SU-DHL-6 (cell line): ENCODE measurements around the gene RIN1.

ENCODE experiments used
- H2AFZ ChIP-seq: fragments of 200-600 bp; sonication (generic); 2 replicates; pipeline ENCODE4 v1.6.1; 2014; ENCODE audit warnings: low read depth, mild to moderate bottlenecking, moderate library complexity, mixed read lengths, antibody characterized with exemption, low read length; ENCODE audit not compliant: severe bottlenecking
- H3F3A ChIP-seq: fragments of 200-600 bp; shearing (Covaris generic); 2 replicates; pipeline ENCODE4 v1.6.0; 2016; ENCODE audit warnings: antibody characterized with exemption, mild to moderate bottlenecking; ENCODE audit not compliant: insufficient read depth
- H3K27ac ChIP-seq: fragments of 200-600 bp; sonication (generic); 2 replicates; pipeline ENCODE4 v1.5.1; 2016; ENCODE audit warnings: low read depth, mild to moderate bottlenecking, low read length, moderate library complexity, mixed read lengths
- H3K27me3 ChIP-seq: fragments of 200-600 bp; sonication (generic), shearing (Covaris generic); 2 replicates; pipeline ENCODE4 v1.6.0; 2014; ENCODE audit warnings: mild to moderate bottlenecking, low read length
- H3K36me3 ChIP-seq: fragments of 200-600 bp; sonication (generic); 2 replicates; pipeline ENCODE4 v1.6.1; 2014; ENCODE audit warnings: mild to moderate bottlenecking, low read length, mixed read lengths
- H3K4me2 ChIP-seq: fragments of 300-600, 200-600 bp; shearing (Covaris generic), sonication (generic); 2 replicates; pipeline ENCODE4 v1.6.0; 2014; ENCODE audit warnings: low read length, low read depth, mild to moderate bottlenecking; ENCODE audit not compliant: poor library complexity, severe bottlenecking
- H3K4me3 ChIP-seq: fragments of 200-600 bp; sonication (generic); 2 replicates; pipeline ENCODE4 v1.5.1; 2014; ENCODE audit warnings: antibody characterized with exemption, low read length, mild to moderate bottlenecking, mixed read lengths; ENCODE audit not compliant: insufficient read depth, poor library complexity, severe bottlenecking
- H3K79me2 ChIP-seq: fragments of 200-600 bp; sonication (generic); 2 replicates; pipeline ENCODE4 v1.6.1; 2014; ENCODE audit warnings: mild to moderate bottlenecking, low read length, moderate library complexity; ENCODE audit not compliant: insufficient read depth
- H3K9ac ChIP-seq: fragments of 200-600 bp; sonication (generic); 2 replicates; pipeline ENCODE4 v1.7.0; 2014; ENCODE audit warnings: mild to moderate bottlenecking, low read length
- H3K9me2 ChIP-seq: fragments of 200-600 bp; sonication (generic); replicated peaks from 2 replicates; pipeline ENCODE4 v1.6.1; 2014; ENCODE audit warnings: low read length; ENCODE audit not compliant: insufficient read depth
- H3K9me3 ChIP-seq: fragments of 200-600 bp; sonication (generic); 2 replicates; pipeline ENCODE4 v1.6.1; 2014; ENCODE audit warnings: low read length, mixed read lengths; ENCODE audit not compliant: insufficient read depth
- H4K20me1 ChIP-seq: fragments of 200-600 bp; sonication (generic); 2 replicates; pipeline ENCODE4 v1.6.1; 2014; ENCODE audit warnings: low read depth, mild to moderate bottlenecking, antibody characterized with exemption, low read length, moderate library complexity, mixed read lengths
- CTCF ChIP-seq: fragments of 200-600 bp; sonication (generic); IDR thresholded peaks from one replicate; pipeline ENCODE4 v1.5.1; 2017; ENCODE audit warnings: antibody characterized with exemption, mild to moderate bottlenecking, low read length, moderate library complexity; ENCODE audit not compliant: insufficient read depth, poor library complexity, severe bottlenecking
- EZH2phosphoT487 ChIP-seq: fragments of 200-600 bp; sonication (generic), shearing (Covaris generic); conservative IDR thresholded peaks from 2 replicates; pipeline ENCODE4 v1.6.1; 2018; ENCODE audit warnings: mild to moderate bottlenecking, antibody characterized with exemption, low read length, moderate library complexity, mixed read lengths

Gene RIN1

GRCh38 chr11:66294626-66295620 lies 41.3 kb downstream of the RIN1 start:
- H3K4me3 ChIP-seq = no peak overlapping the region
- no peak overlapping the region for H3K9ac ChIP-seq
- H3K79me2 ChIP-seq = no peaks in the 10 kb centered on the region
- H3K9me3 ChIP-seq = no peaks in the 10 kb centered on the region
- no peaks in the 10 kb centered on the region for H3K27me3 ChIP-seq
- no peaks in the 10 kb centered on the region for H3K36me3 ChIP-seq
- H3K4me2 ChIP-seq = no peak overlapping the region
- no peaks in the 10 kb centered on the region for H4K20me1 ChIP-seq
- no peak overlapping the region for H2AFZ ChIP-seq
- TF ChIP-seq EZH2phosphoT487 (no peak), CTCF (no peak)
- no peak overlapping the region for H3K27ac ChIP-seq
- no peaks in the 10 kb centered on the region for H3K9me2 ChIP-seq
- no peaks in the 10 kb centered on the region for H3F3A ChIP-seq

- Histone ChIP-seq H3K9me2 (no peaks in the 10 kb centered on the region), H3K9ac (no peak overlapping the region), H3K9me3 (no peaks in the 10 kb centered on the region), H3K4me2 (no peak overlapping the region), H3K79me2 (no peaks in the 10 kb centered on the region), H3F3A (no peaks in the 10 kb centered on the region), H3K36me3 (no peaks in the 10 kb centered on the region), H2AFZ (no peak overlapping the region), H3K27ac (no peak overlapping the region), H3K4me3 (no peak overlapping the region), H3K27me3 (no peaks in the 10 kb centered on the region), H4K20me1 (no peaks in the 10 kb centered on the region)
- TF ChIP-seq CTCF = no peak
- TF ChIP-seq EZH2phosphoT487 = no peak
Measured at GRCh38 chr11:66293777-66294625, 42.2 kb downstream of the RIN1 start.

- no peak overlapping the region for H2AFZ ChIP-seq
- H3F3A ChIP-seq = no peaks in the 10 kb centered on the region
- no peaks in the 10 kb centered on the region for H3K79me2 ChIP-seq
- H3K9me2 ChIP-seq = no peaks in the 10 kb centered on the region
- no peaks in the 10 kb centered on the region for H3K9me3 ChIP-seq
- H3K27me3 ChIP-seq = no peaks in the 10 kb centered on the region
- no peak for TF ChIP-seq CTCF
- no peak for TF ChIP-seq EZH2phosphoT487
- H3K36me3 ChIP-seq = no peaks in the 10 kb centered on the region
- no peaks in the 10 kb centered on the region for H4K20me1 ChIP-seq
- no peak overlapping the region for H3K4me2 ChIP-seq
- H3K27ac ChIP-seq = no peak overlapping the region
- no peak overlapping the region for H3K4me3 ChIP-seq
- H3K9ac ChIP-seq = no peak overlapping the region
Measured at GRCh38 chr11:66293352-66293751, 42.9 kb downstream of the RIN1 start.
